ENCODE measurements around the gene ZNF771.
"Not testable (repeated sequence)": the region's sequence is repeated elsewhere in the genome, so short reads cannot be mapped to it uniquely, and the experiment has no call there.

The ZNF771 gene

GRCh38 chr16:30456302-30456701, 48.9 kb downstream of the ZNF771 start:
- no peak overlapping the region for H3K4me3 ChIP-seq (ENCODE audit: low read depth, low read length)
- no peak for TF ChIP-seq CTCF (IDR thresholded peaks at IDR 0.05; ENCODE audit: low read depth, low read length)
- DNase-seq (ENCODE audit: low read depth, low spot score) = no peak
- in situ Hi-C loops (cut with HindIII; ENCODE audit: low sequenced_read_pairs) = no loop called here

GRCh38 chr16:30457256-30457655, 49.9 kb downstream of the ZNF771 start:
- in situ Hi-C loops (cut with HindIII; ENCODE audit: low sequenced_read_pairs) = no loop called here
- no peak overlapping the region for H3K4me3 ChIP-seq (ENCODE audit: low read depth, low read length)
- DNase-seq (ENCODE audit: low read depth, low spot score) = no peak
- no peak for TF ChIP-seq CTCF (IDR thresholded peaks at IDR 0.05; ENCODE audit: low read depth, low read length)

- in situ Hi-C loops (cut with HindIII; ENCODE audit: low sequenced_read_pairs) = no loop called here
- TF ChIP-seq CTCF (IDR thresholded peaks at IDR 0.05; ENCODE audit: low read depth, low read length) = no peak
Measured at GRCh38 chr16:30457743-30458560, 50.5 kb downstream of the ZNF771 start.

DNA sequence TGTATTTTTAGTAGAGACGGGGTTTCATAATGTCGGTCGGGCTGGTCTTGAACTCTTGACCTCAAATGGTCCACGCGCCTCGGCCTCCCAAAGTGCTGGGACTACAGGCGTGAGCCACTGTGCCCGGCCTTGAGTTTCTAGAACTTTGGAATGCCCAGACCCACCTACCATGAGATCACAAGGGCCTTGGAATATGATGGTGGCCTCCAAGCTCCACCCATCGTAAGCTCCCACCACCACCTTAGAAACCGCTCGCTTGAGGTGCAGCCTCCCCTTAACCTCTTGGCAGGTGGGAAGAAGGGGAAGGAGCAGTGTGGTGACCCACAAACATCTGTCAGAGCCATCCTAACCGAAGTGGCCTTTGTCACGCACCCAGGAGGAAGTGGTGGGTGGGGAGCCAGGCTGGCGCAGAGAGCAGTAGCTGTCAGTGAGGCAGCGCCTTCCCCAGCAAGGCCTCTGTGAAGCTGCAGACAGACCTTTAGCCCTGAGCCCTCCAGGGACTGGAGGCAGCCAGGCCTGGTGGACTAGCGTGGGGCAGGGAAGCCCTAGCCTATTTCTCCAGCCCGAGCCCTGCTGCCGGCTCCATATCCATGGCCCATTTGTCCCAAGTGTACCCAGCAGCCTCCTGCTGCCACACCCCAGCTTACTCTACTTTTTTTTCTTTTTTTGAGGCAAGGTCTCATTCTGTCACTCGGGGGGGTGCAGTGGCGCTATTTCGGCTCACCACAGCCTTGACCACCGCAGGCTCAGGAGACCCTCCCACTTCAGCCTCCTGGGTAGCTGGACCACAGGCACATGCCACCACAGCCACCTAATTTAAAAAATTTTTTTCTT, 51.4 kb downstream of the ZNF771 start:
- no peak for TF ChIP-seq CTCF (IDR thresholded peaks at IDR 0.05; ENCODE audit: low read depth, low read length)
- DNase-seq (ENCODE audit: low read depth, low spot score) = no peak
- H3K4me3 ChIP-seq (ENCODE audit: low read depth, low read length) = no peak overlapping the region
- in situ Hi-C loops (cut with HindIII; ENCODE audit: low sequenced_read_pairs) = no loop called here

More at GRCh38 chr16:30457743-30458560, 50.5 kb downstream of the ZNF771 start:
- no peak for DNase-seq (ENCODE audit: low read depth, low spot score)
- no peak overlapping the region for H3K4me3 ChIP-seq (ENCODE audit: low read depth, low read length)

DNA sequence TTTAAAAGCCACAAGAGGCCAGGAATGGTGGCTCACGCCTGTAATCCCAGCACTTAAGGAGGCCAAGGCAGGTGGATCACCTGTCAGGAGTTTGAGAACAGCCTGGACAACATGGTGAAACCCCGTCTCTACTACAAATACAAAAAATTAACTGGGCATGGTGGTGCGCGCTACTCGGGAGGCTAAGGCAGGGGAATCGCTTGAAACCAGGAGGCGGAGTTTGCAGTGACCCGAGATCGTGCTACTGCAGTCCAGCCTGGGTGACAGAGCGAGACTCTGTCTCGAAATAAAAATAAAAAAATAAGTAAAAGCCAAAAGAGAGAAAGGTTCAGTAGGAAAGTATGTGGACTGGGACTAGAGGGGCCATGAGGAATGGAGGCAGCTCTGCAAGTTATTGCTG, 52.0 kb downstream of the ZNF771 start:
- no peak for TF ChIP-seq CTCF (IDR thresholded peaks at IDR 0.05; ENCODE audit: low read depth, low read length)
- in situ Hi-C loops (cut with HindIII; ENCODE audit: low sequenced_read_pairs) = no loop called here
- no peak overlapping the region for H3K4me3 ChIP-seq (ENCODE audit: low read depth, low read length)
- no peak for DNase-seq (ENCODE audit: low read depth, low spot score)

GRCh38 chr16:30461426-30461825, 54.0 kb downstream of the ZNF771 start:
- H3K4me3 ChIP-seq (ENCODE audit: low read depth, low read length) = not testable (repeated sequence)

GRCh38 chr16:30464078-30464477, 56.7 kb downstream of the ZNF771 start:
- no peak for TF ChIP-seq CTCF (IDR thresholded peaks at IDR 0.05; ENCODE audit: low read depth, low read length)
- in situ Hi-C loops (cut with HindIII; ENCODE audit: low sequenced_read_pairs) = no loop called here
- no peak for DNase-seq (ENCODE audit: low read depth, low spot score)
- H3K4me3 ChIP-seq (ENCODE audit: low read depth, low read length) = no peak overlapping the region

More at GRCh38 chr16:30461426-30461825, 54.0 kb downstream of the ZNF771 start:
- in situ Hi-C loops (cut with HindIII; ENCODE audit: low sequenced_read_pairs); DNase-seq (ENCODE audit: low read depth, low spot score): not testable (repeated sequence)

Measured in astrocyte of the spinal cord (primary cell).